GM13977 (cell line): ENCODE measurements around the gene YLPM1.
A peak's percentile ranks its signal among the peaks of the same experiment; 100 is the strongest.

Experiments
- DNase-seq: peaks from one replicate; pipeline ENCODE4 v3.0.0; 2012; ENCODE audit warnings: low spot score
- CTCF ChIP-seq: IDR thresholded peaks from 2 replicates; pipeline ENCODE4 v1.5.1; 2012; ENCODE audit warnings: mild to moderate bottlenecking, control low read depth; ENCODE audit not compliant: insufficient read depth; ENCODE audit errors: extremely low read depth, missing control alignments
- in situ Hi-C: fragments of 300-500 bp; cut with MboI; formaldehyde crosslinking; loops from one replicate; pipeline ENCODE4 v1.12.0; 2022; ENCODE audit warnings: low sequenced_read_pairs, low pct_unique_long_range_greater_than_20kb, mixed read lengths, inconsistent platforms; ENCODE audit not compliant: unreplicated experiment

YLPM1 gene

DNA sequence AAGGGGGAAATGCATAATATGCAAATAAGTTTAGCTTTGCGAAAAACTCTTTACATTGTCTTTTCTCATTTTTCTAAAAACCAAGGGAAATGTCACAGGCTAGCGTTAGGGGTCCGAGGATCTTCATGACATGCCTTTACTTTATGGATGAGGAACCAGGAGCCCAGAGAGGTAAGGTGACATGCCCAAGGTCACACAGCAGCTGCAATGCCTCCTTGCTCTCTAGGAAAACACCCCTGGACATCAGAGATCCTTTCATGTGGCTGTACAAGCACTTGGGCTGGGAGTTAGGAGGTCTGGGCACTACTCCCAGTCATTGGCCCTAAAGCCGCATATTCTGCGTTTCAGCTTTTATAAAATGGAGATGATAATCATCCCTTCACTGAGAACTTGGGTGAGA lies 112.1 kb downstream of the YLPM1 start:
- in situ Hi-C loops: no loop called here
- no peak for TF ChIP-seq CTCF
- DNase-seq: no peak

DNA sequence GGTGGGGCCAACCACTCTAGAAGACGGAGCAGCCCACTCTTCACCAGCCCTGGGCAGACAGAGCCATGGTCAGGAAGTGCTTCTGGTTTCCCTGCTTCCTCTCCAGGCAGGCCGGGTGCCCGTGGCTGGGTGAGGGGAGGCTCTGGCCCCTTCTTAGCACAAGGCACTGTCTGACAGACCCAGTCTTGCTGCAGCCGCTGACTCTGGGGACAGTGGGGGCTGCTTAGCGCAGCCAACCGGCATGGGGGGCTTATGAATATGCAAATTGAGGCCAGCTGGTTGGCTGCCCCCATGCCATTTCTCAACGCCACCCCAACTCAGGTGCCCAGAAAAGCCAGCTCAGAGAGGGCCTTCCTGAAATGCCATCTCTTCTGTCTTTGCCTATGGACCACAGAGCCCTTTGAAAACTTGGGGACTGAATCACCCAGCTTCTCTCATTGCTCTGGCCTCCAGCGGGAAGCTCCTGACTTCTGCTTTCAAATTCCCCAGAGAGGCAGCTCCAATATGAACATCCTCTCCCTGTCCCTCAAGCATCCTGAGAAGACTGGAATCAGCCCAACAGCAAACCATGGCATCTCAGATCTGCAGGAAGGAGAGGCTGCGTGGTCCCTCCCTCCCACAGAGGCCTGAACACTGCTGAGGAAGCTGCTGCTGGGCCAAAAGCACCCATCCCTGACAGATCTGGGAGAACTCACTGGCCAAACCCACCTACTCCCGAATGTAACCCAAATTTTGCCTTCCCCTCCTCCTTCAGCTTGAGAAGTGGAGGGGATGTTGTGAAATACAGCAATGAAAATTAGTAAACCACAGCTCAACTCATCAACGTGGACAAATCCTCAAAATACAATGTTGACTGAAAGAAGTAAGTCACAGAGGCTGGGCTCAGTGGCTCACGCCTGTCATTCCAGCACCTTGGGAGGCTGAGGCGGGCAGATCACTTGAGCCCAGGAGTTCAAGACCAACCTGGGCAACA lies 113.1 kb downstream of the YLPM1 start, which contains the start of gene PROX2:
PROX2 (minus strand) TSS at position 205 of the 973 bp plus-strand sequence. CDS start 12,311 bp downstream, outside the sequence.
- DNase-seq: no peak
- TF ChIP-seq CTCF: no peak
- in situ Hi-C loops: no loop called here

DNA sequence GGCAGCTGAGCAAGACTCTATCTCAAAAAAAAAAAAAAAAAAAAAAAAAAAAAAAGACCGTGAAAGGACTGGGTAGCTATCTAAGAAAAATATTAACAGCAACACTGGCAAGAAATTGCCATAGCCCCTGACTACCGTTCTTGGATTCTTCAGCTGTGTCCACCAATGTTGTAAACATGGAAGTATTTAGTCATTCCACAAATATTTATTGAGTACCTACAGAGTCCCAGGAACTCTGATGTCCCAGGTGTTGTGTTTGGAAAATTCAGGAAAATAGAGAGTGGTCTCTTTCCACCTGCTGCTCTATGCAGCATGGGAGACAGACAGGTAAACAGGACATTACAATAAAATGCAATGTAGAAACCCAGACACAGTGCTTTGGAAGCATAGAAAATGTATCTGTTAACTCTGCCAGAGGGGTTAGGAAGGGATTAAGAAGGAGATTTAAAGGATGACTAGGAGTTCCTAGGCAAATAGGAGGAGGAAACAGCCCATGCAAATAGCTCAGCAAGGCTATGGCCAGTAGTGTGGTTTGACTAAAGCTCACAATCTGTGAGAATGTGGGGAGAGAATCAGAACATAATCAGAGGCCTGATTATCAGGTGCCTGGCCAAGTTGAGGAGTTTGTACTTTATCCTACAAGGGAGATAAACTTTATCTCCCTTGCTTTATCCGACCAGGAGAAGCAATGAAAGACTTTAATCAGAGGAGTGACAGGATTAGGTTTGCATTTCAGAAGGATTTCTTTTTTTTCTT lies 116.5 kb downstream of the YLPM1 start:
- in situ Hi-C loops: no loop called here
- DNase-seq: no peak
- TF ChIP-seq CTCF: no peak

DNA sequence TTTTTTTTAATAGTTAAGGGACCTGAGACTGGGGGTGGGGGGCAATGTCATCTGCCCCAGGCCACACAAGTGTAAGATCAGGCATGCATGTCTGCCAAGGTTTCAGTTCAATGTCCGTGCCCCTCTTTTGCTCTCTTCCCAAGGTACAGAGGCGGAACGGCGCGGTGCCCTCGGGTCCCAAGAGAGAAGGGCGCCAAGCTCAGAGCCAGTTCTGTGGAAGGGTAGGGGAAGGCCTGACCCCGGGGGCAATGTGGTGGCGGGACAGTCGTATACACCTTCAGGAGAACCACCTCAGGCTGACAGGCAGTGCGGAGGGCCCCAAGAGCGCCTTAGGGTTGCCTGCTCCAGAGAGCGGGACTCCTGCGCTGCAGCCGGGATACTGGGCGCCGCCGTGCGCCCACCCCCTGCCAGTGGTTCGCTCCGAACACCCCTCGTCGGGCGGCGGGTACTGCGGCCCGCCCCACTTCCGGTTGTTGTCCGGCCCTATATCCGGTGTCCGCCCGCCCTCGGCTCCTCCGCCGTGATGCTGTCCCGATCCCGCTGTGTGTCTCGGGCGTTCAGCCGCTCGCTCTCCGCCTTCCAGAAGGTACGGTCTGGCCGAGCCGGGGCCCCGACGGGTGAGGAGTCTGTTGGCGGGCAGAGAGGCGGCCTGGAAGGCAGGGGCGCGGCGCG lies 118.5 kb downstream of the YLPM1 start, which contains the start of gene DLST:
DLST (plus strand) TSS at position 486 of the 672 bp plus-strand sequence; CDS start at position 524, 38 bp downstream.
- no peak for TF ChIP-seq CTCF
- in situ Hi-C loops: no loop called here
- DNase-seq: peak; percentile 97

DNA sequence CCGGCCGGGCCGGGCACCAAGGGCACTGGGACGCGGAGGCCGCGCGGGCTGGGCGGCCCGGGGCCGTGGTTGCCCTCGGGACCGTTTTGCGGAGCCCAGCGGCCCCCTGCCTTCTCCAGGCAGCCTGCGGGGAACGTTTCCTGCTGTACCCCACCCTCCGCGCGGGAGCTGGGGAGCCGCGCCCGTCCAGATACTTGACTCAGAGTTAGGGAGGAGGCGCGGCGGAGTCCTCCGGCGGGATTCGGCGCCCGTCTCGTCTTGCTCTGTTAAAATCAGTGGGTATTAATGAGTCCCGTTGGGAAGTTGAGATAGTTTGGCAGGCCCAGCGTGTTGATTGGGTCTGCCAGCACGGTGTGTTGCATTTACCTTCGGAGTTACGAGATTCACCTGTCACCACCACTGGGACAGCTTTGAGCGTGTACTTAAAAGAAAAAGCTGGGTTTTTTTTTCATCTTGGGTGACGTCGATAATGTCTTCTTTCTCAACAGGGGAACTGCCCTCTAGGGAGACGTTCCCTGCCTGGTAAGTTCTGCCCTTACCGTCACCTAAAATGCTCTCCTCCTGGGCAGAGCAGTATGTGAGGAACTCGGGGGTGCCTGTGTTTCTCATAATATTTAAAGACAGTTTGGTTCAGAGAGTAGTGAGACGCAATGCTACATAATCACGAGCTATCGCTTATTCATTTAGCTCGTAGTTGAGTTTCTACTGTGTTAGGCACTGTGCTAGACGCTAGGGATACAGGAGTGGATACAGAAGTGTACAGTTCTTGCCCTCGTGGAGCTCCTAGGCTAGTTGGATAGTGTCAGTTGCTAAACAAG lies 119.2 kb downstream of the YLPM1 start:
- peak; percentile 45 for DNase-seq
- no peak for TF ChIP-seq CTCF
- in situ Hi-C loops: no loop called here
